IgD-negative memory B cell (primary cell): ENCODE data around the gene APPL2. TPM values are rescaled to one million over a fixed set of nuclear protein-coding genes. Genes with fewer than 3 reads are reported as not detected.

Source experiments
- H3K27ac Mint-ChIP-seq, 3 donors: one replicate each; pipeline ENCODE4 v1.8.0; 2020 to 2022; ENCODE audit warnings: mild to moderate bottlenecking in 3 of 3, mixed read lengths in 3 of 3, moderate library complexity in 1 of 3
- H3K27me3 Mint-ChIP-seq: one replicate; pipeline ENCODE4 v1.8.0; 2021; ENCODE audit warnings: mixed read lengths
- H3K36me3 Mint-ChIP-seq: one replicate; pipeline ENCODE4 v1.8.0; 2020; ENCODE audit warnings: mild to moderate bottlenecking, mixed read lengths
- H3K4me1 Mint-ChIP-seq, 3 donors: one replicate each; pipeline ENCODE4 v1.8.0; 2020 to 2022; ENCODE audit warnings: mixed read lengths in 3 of 3, mild to moderate bottlenecking in 1 of 3
- H3K4me3 Mint-ChIP-seq, 4 donors: one replicate each; pipeline ENCODE4 v1.8.0; 2020 to 2022; ENCODE audit warnings: mild to moderate bottlenecking in 4 of 4, mixed read lengths in 4 of 4, moderate library complexity in 3 of 4
- H3K9me3 Mint-ChIP-seq, 3 donors: one replicate each; pipeline ENCODE4 v1.8.0; 2020 to 2021; ENCODE audit warnings: mixed read lengths in 3 of 3, mild to moderate bottlenecking in 1 of 3
- polyA plus RNA-seq: library from polyadenylated mRNA; unstranded; fragments of 300-500 nt; fragmentation: Illumina TruSeq; gene quantifications from one replicate; pipeline ENCODE4 v1.2.3, GENCODE V29; 2021

APPL2 gene
- polyA plus RNA-seq, 1 donor from 2014 or later, result 10.0 TPM

- Mint-ChIP-seq H3K27ac (no peak overlapping the region), H3K4me1 (peaks cover 26 to 32% (median 29%) of the 10 kb centered on the region in 3 donors), H3K36me3 (no peaks in the 10 kb centered on the region), H3K4me3 (no peak overlapping the region), H3K9me3 (no peaks in the 10 kb centered on the region), H3K27me3 (peaks cover 1% of the 10 kb centered on the region)
Measured at GRCh38 chr12:105237666-105238065, 1.7 kb upstream of the APPL2 start.

- Mint-ChIP-seq H3K4me1 (peaks cover 30 to 37% (median 31%) of the 10 kb centered on the region in 3 donors), H3K27ac (peak overlapping the region; percentile 49 to 96 (median 86)), H3K27me3 (no peaks in the 10 kb centered on the region), H3K36me3 (no peaks in the 10 kb centered on the region), H3K4me3 (peak overlapping the region; percentile 83 to 95 (median 90)), H3K9me3 (no peaks in the 10 kb centered on the region)
Measured at GRCh38 chr12:105235281-105235731, 668 bp downstream of the APPL2 start.

GRCh38 chr12:105234197-105234596, 1.8 kb downstream of the APPL2 start:
- Mint-ChIP-seq H3K4me3 (peak overlapping the region; percentile 20 to 92 (median 85)), H3K27me3 (no peaks in the 10 kb centered on the region), H3K36me3 (no peaks in the 10 kb centered on the region), H3K27ac (peak overlapping the region in 1 of 3 donors; percentile 49), H3K4me1 (peaks cover 30 to 37% (median 31%) of the 10 kb centered on the region in 3 donors), H3K9me3 (no peaks in the 10 kb centered on the region)

GRCh38 chr12:105233041-105233905, 2.7 kb downstream of the APPL2 start:
- no peaks in the 10 kb centered on the region for H3K9me3 Mint-ChIP-seq
- H3K27me3 Mint-ChIP-seq, result no peaks in the 10 kb centered on the region
- peak overlapping the region in 2 of 3 donors; percentile 21 to 43 for H3K27ac Mint-ChIP-seq
- peak overlapping the region in 2 of 4 donors; percentile 10 to 83 for H3K4me3 Mint-ChIP-seq
- H3K36me3 Mint-ChIP-seq, result peaks cover 4% of the 10 kb centered on the region
- peaks cover 30 to 37% (median 31%) of the 10 kb centered on the region in 3 donors for H3K4me1 Mint-ChIP-seq

- H3K27me3 Mint-ChIP-seq, result no peaks in the 10 kb centered on the region
- H3K36me3 Mint-ChIP-seq, result peaks cover 6% of the 10 kb centered on the region
- H3K9me3 Mint-ChIP-seq, result no peaks in the 10 kb centered on the region
- no peak overlapping the region for H3K4me3 Mint-ChIP-seq
- H3K4me1 Mint-ChIP-seq, result peaks cover 26 to 33% (median 29%) of the 10 kb centered on the region in 3 donors
- H3K27ac Mint-ChIP-seq, result no peak overlapping the region
Measured at GRCh38 chr12:105231396-105231795, 4.6 kb downstream of the APPL2 start.

- peaks cover 16 to 24% (median 22%) of the 10 kb centered on the region in 3 donors for H3K4me1 Mint-ChIP-seq
- no peaks in the 10 kb centered on the region for H3K9me3 Mint-ChIP-seq
- peaks cover 6% of the 10 kb centered on the region for H3K36me3 Mint-ChIP-seq
- H3K4me3 Mint-ChIP-seq, result no peak overlapping the region
- H3K27me3 Mint-ChIP-seq, result no peaks in the 10 kb centered on the region
- H3K27ac Mint-ChIP-seq, result no peak overlapping the region
Measured at GRCh38 chr12:105229371-105229770, 6.6 kb downstream of the APPL2 start.

GRCh38 chr12:105228966-105229365, 7.0 kb downstream of the APPL2 start:
- no peaks in the 10 kb centered on the region for H3K9me3 Mint-ChIP-seq
- no peak overlapping the region for H3K4me3 Mint-ChIP-seq
- no peak overlapping the region for H3K27ac Mint-ChIP-seq
- H3K4me1 Mint-ChIP-seq, result peaks cover 13 to 20% (median 18%) of the 10 kb centered on the region in 3 donors
- H3K27me3 Mint-ChIP-seq, result no peaks in the 10 kb centered on the region
- peaks cover 6% of the 10 kb centered on the region for H3K36me3 Mint-ChIP-seq

- Mint-ChIP-seq H3K36me3 (peaks cover 6% of the 10 kb centered on the region), H3K9me3 (no peaks in the 10 kb centered on the region), H3K4me3 (no peak overlapping the region), H3K27me3 (no peaks in the 10 kb centered on the region), H3K4me1 (peaks cover 13 to 15% (median 15%) of the 10 kb centered on the region in 3 donors), H3K27ac (no peak overlapping the region)
Measured at GRCh38 chr12:105228494-105228893, 7.5 kb downstream of the APPL2 start.

- Mint-ChIP-seq H3K36me3 (peaks cover 6% of the 10 kb centered on the region), H3K4me3 (peak overlapping the region in 1 of 4 donors; percentile 24), H3K4me1 (peaks cover 9% of the 10 kb centered on the region in 3 donors), H3K9me3 (no peaks in the 10 kb centered on the region), H3K27ac (no peak overlapping the region), H3K27me3 (no peaks in the 10 kb centered on the region)
Measured at GRCh38 chr12:105227879-105228278, 8.1 kb downstream of the APPL2 start.

GRCh38 chr12:105226219-105226618, 9.8 kb downstream of the APPL2 start:
- H3K9me3 Mint-ChIP-seq, result no peaks in the 10 kb centered on the region
- H3K27ac Mint-ChIP-seq, result peak overlapping the region in 1 of 3 donors; percentile 44
- H3K4me1 Mint-ChIP-seq, result peaks cover 4 to 7% (median 4%) of the 10 kb centered on the region in 3 donors
- H3K4me3 Mint-ChIP-seq, result no peak overlapping the region
- H3K36me3 Mint-ChIP-seq, result peaks cover 6% of the 10 kb centered on the region
- no peaks in the 10 kb centered on the region for H3K27me3 Mint-ChIP-seq

- H3K4me1 Mint-ChIP-seq, result peaks cover 4 to 7% (median 4%) of the 10 kb centered on the region in 3 donors
- no peaks in the 10 kb centered on the region for H3K27me3 Mint-ChIP-seq
- H3K4me3 Mint-ChIP-seq, result no peak overlapping the region
- no peaks in the 10 kb centered on the region for H3K9me3 Mint-ChIP-seq
- H3K36me3 Mint-ChIP-seq, result peaks cover 6% of the 10 kb centered on the region
- no peak overlapping the region for H3K27ac Mint-ChIP-seq
Measured at GRCh38 chr12:105225505-105226015, 10.4 kb downstream of the APPL2 start.

GRCh38 chr12:105224399-105224798, 11.6 kb downstream of the APPL2 start:
- Mint-ChIP-seq H3K36me3 (peaks cover 7% of the 10 kb centered on the region), H3K4me3 (no peak overlapping the region), H3K9me3 (no peaks in the 10 kb centered on the region), H3K27me3 (no peaks in the 10 kb centered on the region), H3K27ac (no peak overlapping the region), H3K4me1 (peaks cover 4 to 7% (median 4%) of the 10 kb centered on the region in 3 donors)

GRCh38 chr12:105223884-105224283, 12.1 kb downstream of the APPL2 start:
- Mint-ChIP-seq H3K4me1 (peaks cover 4 to 7% (median 4%) of the 10 kb centered on the region in 3 donors), H3K9me3 (no peaks in the 10 kb centered on the region), H3K4me3 (no peak overlapping the region), H3K27me3 (no peaks in the 10 kb centered on the region), H3K27ac (no peak overlapping the region), H3K36me3 (peaks cover 8% of the 10 kb centered on the region)

GRCh38 chr12:105223352-105223845, 12.6 kb downstream of the APPL2 start:
- no peaks in the 10 kb centered on the region for H3K9me3 Mint-ChIP-seq
- peaks cover 5% of the 10 kb centered on the region for H3K36me3 Mint-ChIP-seq

GRCh38 chr12:105222726-105223351, 13.1 kb downstream of the APPL2 start:
- no peaks in the 10 kb centered on the region for H3K9me3 Mint-ChIP-seq
- no peaks in the 10 kb centered on the region for H3K27me3 Mint-ChIP-seq
- no peak overlapping the region for H3K4me3 Mint-ChIP-seq
- peaks cover 4% of the 10 kb centered on the region for H3K36me3 Mint-ChIP-seq
- H3K4me1 Mint-ChIP-seq, result peaks cover 4 to 7% (median 4%) of the 10 kb centered on the region in 3 donors
- H3K27ac Mint-ChIP-seq, result no peak overlapping the region

More at GRCh38 chr12:105223352-105223845, 12.6 kb downstream of the APPL2 start:
- H3K4me1 Mint-ChIP-seq, result peaks cover 4 to 7% (median 4%) of the 10 kb centered on the region in 3 donors
- no peak overlapping the region for H3K27ac Mint-ChIP-seq
- no peak overlapping the region for H3K4me3 Mint-ChIP-seq
- H3K27me3 Mint-ChIP-seq, result no peaks in the 10 kb centered on the region
